RWPE2 (cell line): ENCODE data around the gene CIAO1.
A peak's percentile ranks its signal among the peaks of the same experiment; 100 is the strongest.

Source experiments
- ATAC-seq: fragments of 200-7000 bp; cut with Tn5 transposase; 3 replicates; pipeline ENCODE4 v1.9.1; 2021; ENCODE audit warnings: low read depth
- DNase-seq: peaks from one replicate; pipeline ENCODE4 v3.0.0-alpha.2; 2020; ENCODE audit warnings: low spot score
- H3K27ac ChIP-seq: fragments of 450-650 bp; 2 replicates; pipeline ENCODE4 v1.5.1; 2017; ENCODE audit warnings: mild to moderate bottlenecking; ENCODE audit not compliant: poor library complexity, severe bottlenecking
- H3K27me3 ChIP-seq: fragments of 250-450 bp; sonication (Bioruptor Pico); 2 replicates; pipeline ENCODE4 v1.5.1; 2021; ENCODE audit warnings: mild to moderate bottlenecking, moderate library complexity; ENCODE audit not compliant: insufficient read depth, poor library complexity, severe bottlenecking
- H3K36me3 ChIP-seq: fragments of 250-450 bp; sonication (Bioruptor Pico); 2 replicates; pipeline ENCODE4 v1.5.1; 2020; ENCODE audit warnings: low read depth, mild to moderate bottlenecking, moderate library complexity
- H3K4me1 ChIP-seq: fragments of 250-450 bp; sonication (Bioruptor Pico); 2 replicates; pipeline ENCODE4 v1.5.1; 2021; ENCODE audit warnings: mild to moderate bottlenecking, moderate library complexity; ENCODE audit not compliant: insufficient read depth, poor library complexity, severe bottlenecking
- H3K4me3 ChIP-seq: fragments of 250-450 bp; sonication (Bioruptor Pico); 2 replicates; pipeline ENCODE4 v1.5.1; 2021; ENCODE audit warnings: mild to moderate bottlenecking, moderate library complexity; ENCODE audit not compliant: severe bottlenecking
- H3K9me3 ChIP-seq: fragments of 250-450 bp; sonication (Bioruptor Pico); 2 replicates; pipeline ENCODE4 v1.5.1; 2021; ENCODE audit warnings: mild to moderate bottlenecking, moderate library complexity; ENCODE audit not compliant: severe bottlenecking
- CTCF ChIP-seq: fragments of 450-650 bp; IDR thresholded peaks from one replicate; pipeline ENCODE4 v1.5.1; 2017; ENCODE audit warnings: mild to moderate bottlenecking, moderate library complexity; ENCODE audit not compliant: poor library complexity, severe bottlenecking

The CIAO1 gene

GRCh38 chr2:96231316-96231715 lies 34.7 kb upstream of the CIAO1 start:
- no peak for TF ChIP-seq CTCF
- ATAC-seq: peak; percentile 25; the same call in 1 of the 3 replicates

GRCh38 chr2:96233436-96233835 lies 32.6 kb upstream of the CIAO1 start:
- no peaks in the 10 kb centered on the region for H3K9me3 ChIP-seq
- ATAC-seq (no peak), DNase-seq (no peak)
- no peaks in the 10 kb centered on the region for H3K36me3 ChIP-seq
- no peak overlapping the region for H3K4me3 ChIP-seq
- no peak overlapping the region for H3K27ac ChIP-seq
- H3K4me1 ChIP-seq: no peaks in the 10 kb centered on the region
- H3K27me3 ChIP-seq: no peaks in the 10 kb centered on the region
- no peak for TF ChIP-seq CTCF

More at GRCh38 chr2:96231316-96231715, 34.7 kb upstream of the CIAO1 start:
- Histone ChIP-seq H3K9me3 (no peaks in the 10 kb centered on the region), H3K4me1 (no peaks in the 10 kb centered on the region), H3K27ac (no peak overlapping the region), H3K4me3 (no peak overlapping the region), H3K27me3 (no peaks in the 10 kb centered on the region), H3K36me3 (no peaks in the 10 kb centered on the region)
- DNase-seq: no peak

GRCh38 chr2:96233880-96234316 lies 32.1 kb upstream of the CIAO1 start:
- H3K27me3 ChIP-seq: no peaks in the 10 kb centered on the region
- no peaks in the 10 kb centered on the region for H3K4me1 ChIP-seq
- H3K9me3 ChIP-seq: no peaks in the 10 kb centered on the region
- H3K27ac ChIP-seq: no peak overlapping the region
- no peak overlapping the region for H3K4me3 ChIP-seq
- ATAC-seq (no peak), DNase-seq (no peak)
- no peak for TF ChIP-seq CTCF
- H3K36me3 ChIP-seq: no peaks in the 10 kb centered on the region

- H3K27me3 ChIP-seq: no peaks in the 10 kb centered on the region
- no peaks in the 10 kb centered on the region for H3K36me3 ChIP-seq
- DNase-seq (no peak), ATAC-seq (no peak)
- peaks cover 12% of the 10 kb centered on the region for H3K4me1 ChIP-seq
- no peak overlapping the region for H3K27ac ChIP-seq
- H3K4me3 ChIP-seq: no peak overlapping the region
- H3K9me3 ChIP-seq: no peaks in the 10 kb centered on the region
- TF ChIP-seq CTCF: no peak
These were observed 29.1 kb upstream of the CIAO1 start for GRCh38 chr2:96236882-96237281.

GRCh38 chr2:96238266-96238665 lies 27.8 kb upstream of the CIAO1 start:
- no peak overlapping the region for H3K4me3 ChIP-seq
- no peak for DNase-seq
- no peaks in the 10 kb centered on the region for H3K36me3 ChIP-seq
- TF ChIP-seq CTCF: no peak
- H3K27ac ChIP-seq: no peak overlapping the region
- ATAC-seq: no peak
- no peaks in the 10 kb centered on the region for H3K27me3 ChIP-seq
- H3K9me3 ChIP-seq: no peaks in the 10 kb centered on the region
- H3K4me1 ChIP-seq: peaks cover 22% of the 10 kb centered on the region
